Dendritic cell treated with granulocyte-macrophage colony-stimulating factor and Interleukin-4, amounts not matched to agents 40 ng/mL and 50 ng/mL, for 4 days (primary cell): ENCODE results near the gene ATF6.

Experiments used
- H3K27ac Mint-ChIP-seq: one replicate; pipeline ENCODE4 v1.8.0; 2022; ENCODE audit warnings: mild to moderate bottlenecking, mixed read lengths
- H3K27me3 Mint-ChIP-seq: one replicate; pipeline ENCODE4 v1.8.0; 2022; ENCODE audit warnings: mild to moderate bottlenecking, mixed read lengths
- H3K36me3 Mint-ChIP-seq: one replicate; pipeline ENCODE4 v1.8.0; 2022; ENCODE audit warnings: low read depth, mixed read lengths
- H3K4me1 Mint-ChIP-seq: one replicate; pipeline ENCODE4 v1.8.0; 2022; ENCODE audit warnings: low read depth, mixed read lengths
- H3K4me3 Mint-ChIP-seq: one replicate; pipeline ENCODE4 v1.8.0; 2022; ENCODE audit warnings: mild to moderate bottlenecking, moderate library complexity, mixed read lengths
- H3K9me3 Mint-ChIP-seq: one replicate; pipeline ENCODE4 v1.8.0; 2022; ENCODE audit warnings: mixed read lengths
- intact Hi-C: fragments of 100-400 bp; cut with micrococcal nuclease; formaldehyde crosslinking; loops from one replicate; pipeline ENCODE4 v1.15.0; 2022

Gene ATF6

DNA sequence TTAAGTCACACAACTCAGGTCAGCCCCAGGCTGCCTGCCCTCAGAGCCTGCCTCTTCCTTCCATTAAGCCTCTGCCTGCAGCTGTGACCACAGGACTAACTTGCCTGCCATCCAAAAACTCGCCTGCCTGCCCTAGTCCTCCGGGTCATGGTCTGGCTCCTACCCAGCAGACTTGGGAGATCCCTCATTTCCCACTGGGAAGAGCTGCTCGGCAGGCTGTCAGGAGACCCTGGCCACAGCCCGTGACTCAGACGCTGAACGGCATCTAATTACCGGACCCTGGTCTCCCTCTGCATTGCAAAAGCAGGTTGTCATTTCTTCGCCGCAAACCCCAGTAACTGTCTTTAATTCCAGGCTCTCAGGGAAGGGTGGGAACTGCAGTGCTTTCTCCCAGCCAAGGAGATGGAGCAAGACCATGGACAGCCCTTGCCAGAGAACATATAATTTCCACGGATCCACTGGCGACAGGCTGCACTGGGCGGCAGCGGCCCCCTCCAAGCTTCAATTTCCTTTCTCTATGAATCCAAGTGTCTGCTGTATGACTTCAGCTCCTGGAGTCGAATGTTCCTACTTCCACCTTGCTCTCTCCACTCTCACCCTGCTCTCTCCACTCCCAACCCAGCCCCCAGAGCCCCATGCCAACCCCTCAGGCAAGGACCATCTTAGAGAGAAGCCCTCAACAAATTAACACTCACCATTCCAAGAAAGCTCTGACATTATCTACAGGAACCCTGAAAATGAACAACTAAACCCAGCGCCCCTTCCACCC lies 237.1 kb downstream of the ATF6 start:
- H3K36me3 Mint-ChIP-seq: peaks cover 20% of the 10 kb centered on the region
- intact Hi-C loops: no loop called here
- H3K27ac Mint-ChIP-seq: peak overlapping the region; percentile 98
- no peaks in the 10 kb centered on the region for H3K27me3 Mint-ChIP-seq
- peak overlapping the region; percentile 85 for H3K4me3 Mint-ChIP-seq
- H3K4me1 Mint-ChIP-seq: peaks cover 41% of the 10 kb centered on the region
- no peaks in the 10 kb centered on the region for H3K9me3 Mint-ChIP-seq

DNA sequence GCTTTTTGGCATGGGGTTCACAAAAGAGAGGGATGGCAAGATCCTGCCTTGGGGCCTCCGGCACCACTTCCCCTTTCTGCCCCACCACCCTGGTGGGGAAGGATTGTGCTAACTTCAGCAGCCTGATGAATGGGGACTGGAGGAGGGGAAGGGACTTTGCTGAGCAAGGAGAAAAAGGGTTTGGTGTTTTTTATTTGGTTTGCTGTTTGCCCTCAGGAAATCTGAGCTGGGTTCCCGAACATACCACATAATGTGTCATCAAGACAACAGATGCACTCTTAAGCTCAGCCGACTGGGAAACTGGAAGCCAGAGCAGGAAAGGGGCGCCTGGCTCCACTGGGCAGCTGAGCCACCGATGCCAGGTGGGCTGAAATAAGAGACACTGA lies 237.7 kb downstream of the ATF6 start:
- Mint-ChIP-seq H3K27me3 (no peaks in the 10 kb centered on the region), H3K9me3 (no peaks in the 10 kb centered on the region), H3K4me3 (peak overlapping the region; percentile 85), H3K36me3 (peaks cover 20% of the 10 kb centered on the region), H3K27ac (peak overlapping the region; percentile 98), H3K4me1 (peaks cover 41% of the 10 kb centered on the region)
- intact Hi-C loops: no loop called here

DNA sequence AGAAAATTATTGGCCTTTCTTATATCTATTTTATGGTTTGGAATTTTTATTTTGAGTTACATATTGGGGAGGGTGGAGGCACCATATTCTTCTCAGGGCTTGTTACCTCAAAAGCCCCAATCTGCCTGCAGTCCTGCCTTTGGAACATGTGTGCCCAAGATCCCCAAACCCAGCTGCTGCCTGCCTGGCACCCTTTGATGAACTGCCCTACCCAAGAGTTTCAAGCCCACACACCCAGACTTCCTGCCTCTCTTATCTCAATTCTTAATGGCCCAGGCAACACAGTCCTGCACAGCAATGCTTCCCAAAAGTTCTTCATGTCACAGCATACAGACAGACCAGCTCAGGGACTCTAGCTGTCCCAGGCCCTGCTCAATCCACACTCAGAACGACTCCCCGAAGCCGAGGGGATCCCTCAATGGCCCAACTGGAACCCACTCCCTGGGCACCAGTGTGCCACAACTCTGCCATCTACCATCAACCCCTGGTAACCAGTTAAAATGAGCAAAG lies 238.4 kb downstream of the ATF6 start:
- no peaks in the 10 kb centered on the region for H3K27me3 Mint-ChIP-seq
- H3K27ac Mint-ChIP-seq: peak overlapping the region; percentile 98
- intact Hi-C loops: no loop called here
- H3K4me1 Mint-ChIP-seq: peaks cover 41% of the 10 kb centered on the region
- peaks cover 20% of the 10 kb centered on the region for H3K36me3 Mint-ChIP-seq
- no peaks in the 10 kb centered on the region for H3K9me3 Mint-ChIP-seq
- no peak overlapping the region for H3K4me3 Mint-ChIP-seq

DNA sequence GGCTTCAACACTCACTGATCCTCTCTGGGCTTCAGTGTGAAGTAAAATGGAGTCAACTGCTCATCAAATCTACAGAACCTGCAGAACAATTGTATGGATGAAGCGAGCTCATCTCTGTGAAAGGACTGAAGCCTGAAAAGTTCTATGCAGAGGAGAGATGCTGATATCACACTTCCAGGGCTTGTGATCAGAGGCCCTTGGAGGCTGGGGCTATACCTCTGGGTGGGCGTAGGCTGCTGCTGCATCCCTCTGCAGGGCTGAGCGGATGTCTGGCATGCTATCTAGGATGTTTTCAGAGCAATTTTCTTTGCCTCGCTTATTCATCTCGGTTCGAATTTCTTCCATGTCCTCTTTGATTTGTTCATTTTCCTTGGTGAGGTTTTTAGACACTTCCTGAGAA lies 240.0 kb downstream of the ATF6 start:
- Mint-ChIP-seq H3K27ac (no peak overlapping the region), H3K9me3 (no peaks in the 10 kb centered on the region), H3K36me3 (peaks cover 35% of the 10 kb centered on the region), H3K27me3 (no peaks in the 10 kb centered on the region), H3K4me3 (no peak overlapping the region), H3K4me1 (peaks cover 41% of the 10 kb centered on the region)
- intact Hi-C loops: no loop called here

DNA sequence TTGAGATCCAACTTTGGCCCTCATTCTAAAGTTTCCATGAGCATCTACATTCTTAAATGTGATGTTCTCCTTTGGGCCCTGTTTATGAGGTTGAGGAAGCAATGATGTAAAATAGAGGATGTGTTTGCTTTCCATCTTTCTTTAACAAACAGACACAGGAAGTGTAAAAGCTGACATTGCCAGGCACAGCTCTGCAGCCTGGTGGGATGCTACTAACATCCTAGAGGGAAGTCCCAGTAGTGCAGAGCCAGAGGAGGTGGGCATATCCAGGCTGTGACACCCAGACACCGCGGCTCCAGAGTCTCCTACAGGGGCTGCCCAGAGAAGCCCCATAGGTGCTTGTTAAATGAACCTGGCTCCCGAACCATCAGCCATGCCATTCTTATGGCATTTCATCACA lies 241.3 kb downstream of the ATF6 start:
- Mint-ChIP-seq H3K27me3 (no peaks in the 10 kb centered on the region), H3K9me3 (no peaks in the 10 kb centered on the region), H3K4me1 (peaks cover 38% of the 10 kb centered on the region), H3K4me3 (no peak overlapping the region), H3K36me3 (peaks cover 40% of the 10 kb centered on the region), H3K27ac (peak overlapping the region; percentile 68)
- intact Hi-C loops: no loop called here

DNA sequence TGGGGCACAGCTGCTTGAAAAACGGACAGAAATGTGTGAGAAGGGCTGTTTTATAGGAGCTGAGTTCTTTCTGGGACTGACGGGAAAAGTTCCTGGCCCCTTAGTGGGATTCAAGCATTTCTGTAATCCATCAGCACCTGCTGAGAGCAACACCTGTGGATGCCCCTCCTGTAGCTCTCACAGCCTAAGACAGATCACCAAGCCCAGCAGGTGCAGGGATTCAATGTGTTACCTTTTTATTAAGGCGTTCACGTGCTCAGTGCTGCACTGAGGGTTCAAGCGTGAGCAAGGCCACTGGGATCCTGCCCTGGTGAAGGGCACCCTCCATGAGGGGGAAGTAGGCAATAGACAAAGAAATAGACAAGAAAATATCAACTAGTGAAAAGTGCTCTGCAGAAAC lies 242.7 kb downstream of the ATF6 start:
- Mint-ChIP-seq H3K4me1 (peaks cover 25% of the 10 kb centered on the region), H3K36me3 (peaks cover 43% of the 10 kb centered on the region), H3K9me3 (no peaks in the 10 kb centered on the region), H3K27me3 (no peaks in the 10 kb centered on the region), H3K27ac (no peak overlapping the region), H3K4me3 (no peak overlapping the region)
- intact Hi-C loops: no loop called here

DNA sequence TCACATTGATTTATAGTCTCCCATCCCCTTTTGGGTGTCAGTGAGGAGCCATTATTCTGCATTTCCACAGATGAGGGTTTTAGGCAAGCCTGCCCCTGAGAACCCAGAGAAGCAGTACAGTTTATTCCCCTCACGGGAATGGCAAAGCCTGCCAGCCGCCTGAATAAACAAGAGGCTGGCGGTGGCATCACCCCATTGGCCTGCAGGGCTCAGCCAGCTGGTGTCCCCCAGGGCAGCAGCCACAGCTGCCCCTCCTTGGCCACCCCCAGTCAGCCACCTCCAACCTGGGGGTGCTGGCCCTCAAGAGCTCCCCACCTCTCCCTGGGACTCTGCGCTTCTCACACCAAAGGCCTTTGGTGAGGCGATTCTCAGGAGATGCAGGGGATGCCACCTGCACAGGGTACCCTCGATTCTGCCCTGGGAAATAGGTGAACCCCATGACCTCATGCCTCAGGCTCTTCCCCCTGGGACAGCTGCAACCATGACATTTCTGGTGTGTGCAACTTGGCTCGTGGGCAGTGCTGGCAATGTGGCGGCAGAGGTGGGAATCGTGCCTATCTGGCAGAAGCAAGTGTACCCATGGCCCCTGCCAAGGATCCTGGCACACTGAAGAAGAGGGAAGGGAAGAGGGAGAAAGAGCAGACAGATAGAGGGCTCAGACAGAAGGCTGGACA lies 243.5 kb downstream of the ATF6 start:
- Mint-ChIP-seq H3K36me3 (peaks cover 49% of the 10 kb centered on the region), H3K27ac (no peak overlapping the region), H3K27me3 (no peaks in the 10 kb centered on the region), H3K9me3 (no peaks in the 10 kb centered on the region), H3K4me3 (no peak overlapping the region), H3K4me1 (peaks cover 25% of the 10 kb centered on the region)
- intact Hi-C loops: no loop called here

DNA sequence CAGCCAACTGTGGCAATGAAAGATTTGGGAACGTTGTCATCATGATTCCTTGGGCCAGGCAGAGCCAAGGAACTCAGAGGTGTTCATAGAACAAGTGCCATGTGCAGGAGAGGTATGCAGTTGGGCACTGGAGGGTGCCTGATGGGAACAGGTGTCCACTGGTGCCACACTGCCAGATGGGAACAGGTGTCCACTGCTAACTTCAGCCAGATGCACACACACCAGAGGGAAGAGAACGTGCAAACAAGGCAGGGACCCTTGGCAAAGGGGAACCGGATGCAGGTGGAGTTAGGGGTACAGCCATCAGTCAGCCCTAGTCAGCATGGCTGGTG lies 244.0 kb downstream of the ATF6 start:
- no peaks in the 10 kb centered on the region for H3K27me3 Mint-ChIP-seq
- intact Hi-C loops: no loop called here
- H3K27ac Mint-ChIP-seq: no peak overlapping the region
- no peaks in the 10 kb centered on the region for H3K9me3 Mint-ChIP-seq
- peaks cover 20% of the 10 kb centered on the region for H3K4me1 Mint-ChIP-seq
- no peak overlapping the region for H3K4me3 Mint-ChIP-seq
- H3K36me3 Mint-ChIP-seq: peaks cover 44% of the 10 kb centered on the region

DNA sequence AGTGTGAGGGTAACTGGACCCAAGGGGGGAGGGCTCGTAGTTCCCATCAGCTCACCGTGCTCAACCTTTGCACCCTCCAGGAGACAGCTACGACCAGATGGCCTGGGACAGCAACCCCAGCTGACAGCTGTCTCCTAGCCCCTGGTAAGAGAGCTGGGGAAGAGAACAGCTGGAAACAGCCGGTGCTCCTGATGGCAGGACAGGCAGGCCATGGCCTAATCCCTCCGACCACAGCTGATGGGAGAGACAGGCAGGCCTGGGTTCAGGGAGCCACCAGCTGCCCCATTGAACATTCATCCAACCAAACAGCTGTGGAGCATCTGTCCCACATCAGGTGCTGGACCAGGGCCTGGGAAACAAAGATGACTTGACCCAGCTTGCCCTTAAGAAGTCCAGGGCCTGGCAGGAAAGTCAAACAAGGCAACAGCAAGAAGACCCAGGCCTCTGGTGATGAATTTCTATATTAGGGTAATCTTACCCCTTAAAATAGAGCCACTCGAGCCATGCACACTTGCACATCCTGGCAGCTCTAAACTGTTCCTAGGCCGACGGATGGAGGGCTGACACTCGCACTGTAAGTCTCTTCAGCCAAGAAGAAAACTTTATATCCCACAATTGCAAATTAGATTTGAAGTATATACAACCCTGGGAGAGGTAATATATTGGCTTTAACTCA lies 245.4 kb downstream of the ATF6 start:
- Mint-ChIP-seq H3K9me3 (no peaks in the 10 kb centered on the region), H3K4me1 (peaks cover 32% of the 10 kb centered on the region)
- intact Hi-C loops: no loop called here

DNA sequence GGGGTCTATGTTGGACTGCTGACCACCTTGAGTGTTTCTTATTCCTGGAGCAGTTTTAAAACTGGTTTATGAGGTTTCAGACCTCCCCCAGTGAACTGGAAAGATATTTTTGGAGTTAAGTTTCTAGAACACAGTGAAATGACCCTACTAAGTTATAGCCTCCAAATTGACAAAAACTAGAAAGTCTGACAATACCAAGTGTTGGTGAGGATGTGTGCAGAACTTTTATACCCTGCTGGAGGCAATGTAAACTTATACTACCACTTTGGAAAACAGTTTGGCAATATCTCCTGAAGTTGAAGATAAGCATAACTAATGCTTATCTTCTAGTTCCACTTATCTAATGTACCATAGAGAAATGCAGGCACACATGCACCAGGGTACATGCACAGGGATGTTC lies 247.2 kb downstream of the ATF6 start:
- Mint-ChIP-seq H3K4me3 (no peak overlapping the region), H3K27me3 (peaks cover 2% of the 10 kb centered on the region), H3K9me3 (no peaks in the 10 kb centered on the region), H3K36me3 (peaks cover 70% of the 10 kb centered on the region), H3K27ac (no peak overlapping the region), H3K4me1 (peaks cover 26% of the 10 kb centered on the region)
- intact Hi-C loops: no loop called here

More for the DNA sequence above, 245.4 kb downstream of the ATF6 start:
- Mint-ChIP-seq H3K4me3 (no peak overlapping the region), H3K27ac (no peak overlapping the region), H3K27me3 (peaks cover 2% of the 10 kb centered on the region), H3K36me3 (peaks cover 53% of the 10 kb centered on the region)
